Neuron (in vitro differentiated cells): ENCODE results near the gene KRTAP5-10.
"Not testable (repeated sequence)": the region's sequence is repeated elsewhere in the genome, so short reads cannot be mapped to it uniquely, and the experiment has no call there.

Experiments
- H2AFZ ChIP-seq: one replicate; pipeline ENCODE4 v1.6.1; 2013; ENCODE audit warnings: low read depth, mild to moderate bottlenecking, inconsistent platforms, low read length, moderate library complexity
- H3K27me3 ChIP-seq: one replicate; pipeline ENCODE4 v1.6.1; 2013; ENCODE audit warnings: low read length; ENCODE audit not compliant: insufficient read depth
- H3K36me3 ChIP-seq: one replicate; pipeline ENCODE4 v1.6.1; 2013; ENCODE audit warnings: low read length; ENCODE audit not compliant: insufficient read depth
- H3K4me1 ChIP-seq: one replicate; pipeline ENCODE4 v1.6.1; 2013; ENCODE audit warnings: low read length; ENCODE audit not compliant: insufficient read depth
- H3K4me3 ChIP-seq: 2 replicates; pipeline ENCODE4 v1.5.1; 2013; ENCODE audit warnings: mild to moderate bottlenecking, low read length, moderate library complexity
- H3K9me3 ChIP-seq: one replicate; pipeline ENCODE4 v1.6.1; 2013; ENCODE audit warnings: low read length

KRTAP5-10 gene

DNA sequence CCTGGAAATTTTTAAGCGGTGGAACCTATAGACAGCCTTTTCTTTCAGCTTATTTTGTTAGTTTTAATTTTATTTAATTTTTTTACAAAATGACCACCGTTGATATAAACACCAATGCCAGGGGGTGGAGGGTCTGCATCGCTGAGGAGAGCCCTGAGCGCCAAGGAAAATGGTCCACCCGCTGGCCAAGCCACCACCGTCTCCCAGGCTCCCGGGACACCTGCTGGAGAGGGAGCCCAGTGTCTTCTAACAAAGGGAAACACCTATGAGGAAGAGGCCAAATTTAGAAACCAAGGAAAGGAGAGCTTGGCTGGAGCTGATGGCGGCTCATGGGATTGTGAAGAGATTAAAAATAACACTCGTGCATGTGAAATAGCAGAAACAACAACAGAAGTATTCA, 27.8 kb upstream of the KRTAP5-10 start:
- Histone ChIP-seq H3K27me3 (peaks cover 7% of the 10 kb centered on the region), H2AFZ (no peak overlapping the region), H3K9me3 (no peaks in the 10 kb centered on the region), H3K4me1 (no peaks in the 10 kb centered on the region), H3K4me3 (no peak overlapping the region), H3K36me3 (no peaks in the 10 kb centered on the region)

DNA sequence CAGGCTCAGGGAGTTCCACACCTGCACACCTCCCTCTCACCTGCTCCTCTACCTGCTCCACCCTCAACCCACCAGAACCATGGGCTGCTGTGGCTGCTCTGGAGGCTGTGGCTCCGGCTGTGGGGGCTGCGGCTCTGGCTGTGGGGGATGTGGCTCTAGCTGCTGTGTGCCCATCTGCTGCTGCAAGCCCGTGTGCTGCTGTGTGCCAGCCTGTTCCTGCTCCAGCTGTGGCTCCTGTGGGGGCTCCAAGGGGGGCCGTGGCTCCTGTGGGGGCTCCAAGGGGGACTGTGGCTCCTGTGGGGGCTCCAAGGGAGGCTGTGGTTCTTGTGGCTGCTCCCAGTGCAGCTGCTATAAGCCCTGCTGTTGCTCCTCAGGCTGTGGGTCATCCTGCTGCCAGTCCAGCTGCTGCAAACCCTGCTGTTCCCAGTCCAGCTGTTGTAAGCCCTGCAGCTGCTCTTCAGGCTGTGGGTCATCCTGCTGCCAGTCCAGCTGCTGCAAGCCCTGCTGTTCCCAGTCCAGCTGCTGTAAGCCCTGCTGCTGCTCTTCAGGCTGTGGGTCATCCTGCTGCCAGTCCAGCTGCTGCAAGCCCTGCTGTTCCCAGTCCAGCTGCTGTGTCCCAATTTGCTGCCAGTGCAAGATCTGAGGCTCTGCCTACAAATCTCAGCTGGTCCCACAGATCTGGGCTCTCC, 27.2 kb upstream of the KRTAP5-10 start, which contains the start of gene KRTAP5-8:
Gene KRTAP5-8 (plus strand): TSS at position 49 of the 689 bp plus-strand sequence. CDS start 31 bp downstream, at position 80.
- not testable (repeated sequence) for H3K36me3 ChIP-seq, H3K27me3 ChIP-seq

DNA sequence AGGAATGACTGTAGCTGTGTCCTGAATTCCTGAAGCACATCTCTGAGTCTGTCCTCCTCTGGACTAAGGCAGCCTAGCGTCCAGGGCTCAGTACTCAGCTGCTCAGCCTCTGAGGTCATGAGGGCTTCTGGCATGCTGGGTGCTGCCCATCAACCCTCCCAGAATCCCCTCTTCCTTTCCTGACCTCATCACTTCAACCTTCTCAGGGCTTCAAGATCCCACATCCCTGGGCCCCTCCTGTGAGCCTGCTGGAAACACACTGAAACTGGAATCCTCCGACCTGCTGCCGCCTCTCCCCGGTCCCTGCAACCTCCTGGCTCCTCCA, 26.7 kb upstream of the KRTAP5-10 start:
- Histone ChIP-seq H3K27me3 (peaks cover 7% of the 10 kb centered on the region), H3K36me3 (no peaks in the 10 kb centered on the region), H3K4me3 (no peak overlapping the region), H3K4me1 (no peaks in the 10 kb centered on the region), H3K9me3 (no peaks in the 10 kb centered on the region), H2AFZ (no peak overlapping the region)

More for the DNA sequence above, 27.2 kb upstream of the KRTAP5-10 start, which contains the start of gene KRTAP5-8:
- H3K4me1 ChIP-seq, H3K9me3 ChIP-seq, H3K4me3 ChIP-seq, H2AFZ ChIP-seq: not testable (repeated sequence)

DNA sequence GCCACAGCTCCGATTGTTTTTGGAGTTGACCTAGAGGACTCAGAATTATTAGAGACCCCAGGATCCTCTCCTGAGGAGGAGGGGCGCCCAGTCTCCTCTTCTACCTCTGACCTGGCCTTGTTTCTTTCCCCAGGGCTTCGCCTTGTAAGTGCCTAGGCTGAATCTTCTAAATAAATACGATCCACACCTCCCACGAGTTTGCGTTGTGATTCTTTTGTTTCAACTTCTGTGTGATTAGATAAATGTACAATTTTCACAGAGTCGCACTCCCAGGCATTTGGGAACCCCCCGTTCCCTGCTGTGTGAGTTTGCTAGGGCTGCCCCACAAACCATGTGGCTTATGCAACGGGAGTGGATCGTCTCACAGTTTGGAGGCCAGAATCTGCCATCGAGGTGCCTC, 26.3 kb upstream of the KRTAP5-10 start:
- Histone ChIP-seq H2AFZ (no peak overlapping the region), H3K36me3 (no peaks in the 10 kb centered on the region), H3K27me3 (peaks cover 7% of the 10 kb centered on the region), H3K9me3 (no peaks in the 10 kb centered on the region), H3K4me1 (no peaks in the 10 kb centered on the region), H3K4me3 (no peak overlapping the region)

DNA sequence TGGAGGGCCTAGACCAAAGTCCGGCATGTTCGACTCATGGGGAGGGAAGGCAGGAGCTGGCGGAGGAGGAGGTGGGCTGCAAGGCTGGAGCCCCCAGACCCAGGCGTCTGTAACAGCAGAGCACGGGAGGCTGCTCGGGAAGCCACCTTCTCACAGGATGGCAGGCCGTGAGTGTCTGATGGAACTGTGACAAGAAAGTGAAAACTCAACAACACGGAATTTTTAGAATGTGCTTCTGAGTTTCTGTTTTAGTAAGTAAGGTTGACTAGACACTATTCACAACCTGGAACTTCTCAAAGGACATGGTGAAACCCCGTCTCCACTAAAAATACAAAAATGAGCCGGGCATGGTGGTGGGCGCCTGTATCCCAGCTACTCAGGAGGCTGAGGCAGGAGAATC, 25.4 kb upstream of the KRTAP5-10 start:
- H3K4me1 ChIP-seq, H3K27me3 ChIP-seq, H3K9me3 ChIP-seq, H3K36me3 ChIP-seq, H3K4me3 ChIP-seq, H2AFZ ChIP-seq: not testable (repeated sequence)

DNA sequence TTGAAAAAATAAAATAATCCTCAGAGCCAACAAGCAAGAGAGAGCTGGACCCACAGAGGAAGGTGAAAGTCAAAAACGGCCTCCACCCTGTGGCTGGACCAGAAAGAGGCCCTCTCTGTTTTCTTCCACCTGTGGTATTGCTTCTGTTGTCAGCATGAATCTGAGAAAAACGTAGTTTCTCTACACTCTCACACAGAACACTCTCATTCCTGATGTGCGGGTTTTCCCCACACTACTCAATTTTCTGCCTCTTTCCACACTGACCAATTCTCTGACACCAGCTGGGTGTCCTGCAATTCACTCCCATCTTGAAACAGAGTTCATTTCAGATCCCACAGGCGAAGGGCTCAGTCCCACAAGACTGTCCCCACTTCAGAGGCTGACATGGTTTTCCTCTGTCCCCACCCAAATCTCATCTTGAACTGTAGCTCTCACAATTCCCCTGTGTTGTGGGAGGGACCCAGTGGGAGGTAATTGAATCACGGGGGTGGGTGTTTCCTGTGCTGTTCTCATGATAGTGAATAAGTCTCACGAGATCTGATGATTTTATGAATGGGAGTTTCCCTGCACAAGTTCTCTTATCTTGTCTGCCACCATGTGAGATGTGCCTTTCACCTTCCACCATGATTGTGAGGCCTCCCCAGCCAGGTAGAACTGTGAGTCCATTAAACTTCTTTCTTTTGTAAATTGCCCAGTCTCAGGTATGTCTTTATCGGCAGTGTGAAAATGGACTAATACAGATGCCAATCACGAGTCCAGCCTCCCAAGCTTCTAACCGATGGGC, 24.6 kb upstream of the KRTAP5-10 start:
- H3K9me3 ChIP-seq, H3K4me1 ChIP-seq, H3K4me3 ChIP-seq, H2AFZ ChIP-seq, H3K36me3 ChIP-seq, H3K27me3 ChIP-seq: not testable (repeated sequence)

DNA sequence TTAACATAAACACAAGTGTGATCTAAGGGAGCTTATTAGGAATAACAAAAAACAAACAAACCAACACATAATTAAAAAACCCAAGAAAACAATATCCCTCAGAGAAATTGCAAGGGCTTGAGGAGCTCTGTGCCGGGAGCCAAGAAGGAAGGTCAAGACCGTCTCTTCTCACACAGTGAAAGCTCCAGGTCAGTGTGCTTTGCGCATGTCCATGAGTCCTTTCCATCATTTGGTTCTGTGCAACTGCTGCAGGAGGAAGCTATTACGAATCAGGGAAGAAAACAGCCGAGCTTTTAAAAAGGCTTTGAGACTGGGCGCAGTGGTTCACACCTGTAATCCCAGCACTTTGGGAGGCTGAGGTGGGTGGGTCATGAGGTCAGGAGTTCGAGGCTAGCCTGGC, 23.0 kb upstream of the KRTAP5-10 start:
- Histone ChIP-seq H2AFZ (no peak overlapping the region), H3K27me3 (peaks cover 7% of the 10 kb centered on the region), H3K36me3 (no peaks in the 10 kb centered on the region), H3K4me1 (no peaks in the 10 kb centered on the region), H3K4me3 (no peak overlapping the region), H3K9me3 (no peaks in the 10 kb centered on the region)

DNA sequence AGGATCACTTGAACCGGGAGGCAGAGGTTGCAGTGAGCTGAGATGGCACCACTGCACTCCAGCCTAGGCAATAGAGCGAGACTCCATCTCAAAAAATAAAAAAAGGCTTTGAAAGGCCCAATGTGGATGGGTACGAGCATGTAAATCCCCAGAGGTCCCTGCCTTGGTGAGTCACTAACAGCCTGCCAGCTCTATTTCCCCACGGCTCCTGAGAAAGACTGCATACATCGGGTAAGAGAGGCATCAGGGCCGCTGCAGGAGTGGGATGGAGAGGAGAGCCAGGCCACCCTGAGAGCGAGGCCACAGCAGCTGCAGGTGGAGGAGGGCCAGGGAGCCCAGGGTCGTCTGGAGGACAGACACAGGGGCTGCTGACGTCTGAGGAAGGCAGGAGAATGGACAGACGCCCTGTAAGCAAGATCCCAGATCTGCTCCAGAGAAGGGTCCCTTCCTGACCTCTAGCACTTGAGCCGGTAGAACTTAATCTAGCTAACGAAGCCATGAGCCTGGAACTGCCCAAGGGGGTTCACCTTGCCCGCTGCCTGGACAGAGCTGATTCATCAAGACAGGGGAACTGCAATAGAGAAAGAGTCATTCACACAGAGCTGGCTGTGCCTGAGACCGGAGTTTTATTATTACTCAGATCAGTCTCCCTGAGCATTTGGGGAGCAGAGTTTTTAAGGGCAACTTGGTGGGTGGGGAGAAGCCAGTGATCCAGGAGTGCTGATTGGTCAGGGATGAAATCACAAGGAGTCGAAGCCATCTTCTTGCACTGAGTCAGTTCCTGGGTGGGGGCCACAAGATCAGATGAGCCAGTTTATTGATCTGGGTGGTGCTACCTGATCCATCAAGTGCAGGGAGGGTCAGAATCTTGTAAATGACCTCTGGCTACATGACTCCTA, 22.2 kb upstream of the KRTAP5-10 start:
- H3K4me1 ChIP-seq: no peaks in the 10 kb centered on the region
- H3K27me3 ChIP-seq: peaks cover 7% of the 10 kb centered on the region
- no peaks in the 10 kb centered on the region for H3K9me3 ChIP-seq
- no peak overlapping the region for H3K4me3 ChIP-seq
- H3K36me3 ChIP-seq: no peaks in the 10 kb centered on the region
- H2AFZ ChIP-seq: no peak overlapping the region

DNA sequence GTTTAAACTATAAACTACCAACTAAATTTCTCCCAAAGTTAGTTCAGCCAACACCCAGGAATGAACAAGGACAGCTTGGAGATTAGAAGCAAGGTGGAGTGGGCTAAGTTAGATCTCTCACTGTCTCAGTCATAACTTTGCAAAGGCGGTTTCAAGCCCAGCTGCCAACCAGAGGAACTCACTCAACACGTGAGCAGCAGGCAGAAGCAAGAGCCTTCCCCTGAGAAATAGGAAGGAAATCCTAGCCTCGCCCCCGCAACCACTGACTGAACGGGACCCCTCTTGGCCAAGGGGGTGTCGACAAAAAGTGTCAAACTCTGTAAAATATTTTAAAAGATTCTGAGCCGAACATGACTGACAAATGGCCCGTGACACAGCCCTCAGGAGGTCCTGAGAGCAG, 21.5 kb upstream of the KRTAP5-10 start:
- H3K9me3 ChIP-seq: no peaks in the 10 kb centered on the region
- H3K4me3 ChIP-seq: no peak overlapping the region
- peaks cover 7% of the 10 kb centered on the region for H3K27me3 ChIP-seq
- H2AFZ ChIP-seq: no peak overlapping the region
- H3K36me3 ChIP-seq: no peaks in the 10 kb centered on the region
- no peaks in the 10 kb centered on the region for H3K4me1 ChIP-seq

DNA sequence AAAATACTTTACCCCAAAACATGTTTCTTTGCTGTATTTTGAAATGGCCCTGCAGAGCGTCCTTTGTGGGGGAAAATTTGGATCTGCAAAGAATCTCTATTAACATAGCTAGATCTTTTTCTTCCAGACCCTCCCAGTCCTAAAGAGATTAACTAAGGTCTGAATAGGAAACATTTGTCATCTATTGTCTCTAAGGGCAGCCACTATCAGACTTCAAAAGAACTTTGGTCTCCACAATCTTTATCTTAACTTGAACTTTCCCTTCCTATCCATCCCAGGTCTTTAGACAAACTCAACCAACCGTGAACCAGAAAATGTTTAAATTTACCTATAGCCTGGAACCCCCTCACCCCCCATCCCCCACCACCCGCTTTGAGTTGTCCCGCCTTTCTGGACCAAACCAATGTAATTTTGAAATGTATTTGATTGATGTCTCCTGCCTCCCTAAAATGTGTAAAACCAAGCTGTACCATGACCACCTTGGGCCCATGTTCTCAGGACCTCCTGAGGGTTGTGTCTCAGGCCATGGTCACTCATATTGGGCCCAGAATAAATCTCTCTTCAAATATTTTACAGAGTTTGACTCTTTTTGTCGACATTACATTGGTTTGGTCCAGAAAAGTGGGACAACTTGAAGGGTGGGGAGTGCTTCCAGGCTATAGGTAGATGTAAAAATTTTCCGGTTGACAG, 20.7 kb upstream of the KRTAP5-10 start:
- Histone ChIP-seq H3K9me3 (no peaks in the 10 kb centered on the region), H2AFZ (no peak overlapping the region), H3K27me3 (peaks cover 2% of the 10 kb centered on the region), H3K4me1 (no peaks in the 10 kb centered on the region), H3K4me3 (no peak overlapping the region), H3K36me3 (no peaks in the 10 kb centered on the region)

DNA sequence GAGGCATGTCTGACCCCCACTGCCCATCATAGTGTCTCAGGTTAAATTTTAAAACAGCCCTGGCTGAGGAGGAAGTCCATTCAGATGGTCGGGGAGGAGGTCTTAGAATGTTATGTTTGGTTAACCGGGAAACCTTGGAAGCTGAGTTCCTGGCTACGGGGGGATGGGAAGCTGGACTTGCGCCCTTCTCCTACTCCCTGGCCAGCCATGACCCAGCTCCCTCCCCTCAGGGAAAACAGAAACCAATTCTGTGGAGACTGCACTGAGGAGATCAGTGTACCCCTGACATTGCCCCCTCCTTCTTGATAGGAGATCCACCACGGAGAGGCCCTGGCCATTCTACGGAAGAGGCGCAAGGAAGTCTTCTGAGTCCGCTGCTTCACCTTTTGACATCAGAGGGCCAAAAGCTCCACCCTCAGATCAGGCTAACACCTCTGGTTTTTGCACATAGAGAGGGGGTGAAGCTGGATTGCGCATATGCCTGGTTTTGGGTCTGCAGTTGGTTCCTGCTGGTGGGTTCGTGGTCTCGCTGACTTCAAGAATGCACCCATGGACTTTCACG, 19.9 kb upstream of the KRTAP5-10 start:
- no peaks in the 10 kb centered on the region for H3K4me1 ChIP-seq
- no peaks in the 10 kb centered on the region for H3K9me3 ChIP-seq
- H2AFZ ChIP-seq: no peak overlapping the region
- H3K36me3 ChIP-seq: no peaks in the 10 kb centered on the region
- H3K27me3 ChIP-seq: peaks cover 2% of the 10 kb centered on the region
- H3K4me3 ChIP-seq: no peak overlapping the region

DNA sequence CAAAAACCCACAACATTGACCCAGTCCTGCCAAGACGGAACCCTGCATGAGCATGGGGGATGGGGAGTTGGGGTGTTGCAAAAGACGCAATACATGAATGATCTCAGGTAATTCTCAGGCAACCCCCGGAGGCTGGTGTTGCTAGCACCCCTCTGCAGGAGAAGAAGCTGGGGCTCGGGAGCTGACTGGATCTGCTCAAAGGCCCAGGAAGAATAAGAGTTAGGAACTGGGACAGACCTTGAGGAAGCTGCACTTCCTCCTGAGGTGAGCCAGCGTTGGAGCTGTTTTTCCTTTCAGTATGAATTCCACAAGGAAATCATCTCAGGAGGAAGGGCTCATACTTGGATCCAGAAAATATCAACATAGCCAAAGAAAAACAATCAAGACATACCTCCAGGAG, 17.2 kb upstream of the KRTAP5-10 start, which contains the start of gene KRTAP5-9:
Gene KRTAP5-9 (plus strand): TSS at position 301 of the 400 bp plus-strand sequence. CDS start 238 bp downstream, outside the sequence.
- no peaks in the 10 kb centered on the region for H3K27me3 ChIP-seq
- no peaks in the 10 kb centered on the region for H3K36me3 ChIP-seq
- no peak within 1 kb of the TSS for H2AFZ ChIP-seq
- H3K4me3 ChIP-seq: no peak within 1 kb of the TSS
- no peaks in the 10 kb centered on the region for H3K9me3 ChIP-seq
- H3K4me1 ChIP-seq: no peaks in the 10 kb centered on the region
